Neural cell (in vitro differentiated cells): ENCODE measurements around the gene PLA1A. TPM values are rescaled to one million over a fixed set of nuclear protein-coding genes. Genes with fewer than 3 reads are reported as not detected.

ENCODE experiments used
- H2AFZ ChIP-seq: fragments of 200-600, 300-800 bp; sonication (generic), shearing (Covaris generic); 2 replicates; pipeline ENCODE4 v1.6.0; 2014; ENCODE audit warnings: low read depth, mild to moderate bottlenecking, antibody characterized with exemption, low read length, moderate library complexity
- H3F3A ChIP-seq: fragments of 200-600 bp; shearing (Covaris generic); 2 replicates; pipeline ENCODE4 v1.6.1; 2016; ENCODE audit warnings: mild to moderate bottlenecking, moderate library complexity, mixed read lengths, antibody characterized with exemption, low read length; ENCODE audit not compliant: insufficient read depth, poor library complexity, severe bottlenecking
- H3K27ac ChIP-seq: fragments of 200-600, 300-800 bp; sonication (generic), shearing (Covaris generic); 2 replicates; pipeline ENCODE4 v1.5.1; 2014; ENCODE audit warnings: mild to moderate bottlenecking, low read length, moderate library complexity
- H3K27me3 ChIP-seq: fragments of 300-800, 200-600 bp; sonication (generic), shearing (Covaris generic); 2 replicates; pipeline ENCODE4 v1.6.0; 2014; ENCODE audit warnings: mild to moderate bottlenecking, low read depth, low read length, moderate library complexity; ENCODE audit not compliant: insufficient read depth
- H3K36me3 ChIP-seq: fragments of 300-800, 200-600 bp; sonication (generic), shearing (Covaris generic); 2 replicates; pipeline ENCODE4 v1.5.1; 2014; ENCODE audit warnings: mild to moderate bottlenecking, antibody characterized with exemption, low read length, moderate library complexity; ENCODE audit not compliant: insufficient read depth
- H3K4me2 ChIP-seq: fragments of 300-800, 200-600 bp; sonication (generic), shearing (Covaris generic); 2 replicates; pipeline ENCODE4 v1.6.0; 2014; ENCODE audit warnings: mild to moderate bottlenecking, low read length
- H3K4me3 ChIP-seq: fragments of 300-800, 200-600 bp; sonication (generic), shearing (Covaris generic); 2 replicates; pipeline ENCODE4 v1.5.1; 2014; ENCODE audit warnings: mild to moderate bottlenecking, low read length, moderate library complexity
- H3K79me2 ChIP-seq: fragments of 200-600 bp; shearing (Covaris generic); replicated peaks from 2 replicates; pipeline ENCODE4 v1.6.0; 2014; ENCODE audit warnings: mild to moderate bottlenecking, low read length, moderate library complexity; ENCODE audit not compliant: insufficient read depth
- H3K9ac ChIP-seq: fragments of 300-800, 200-600 bp; sonication (generic), shearing (Covaris generic); 2 replicates; pipeline ENCODE4 v1.6.1; 2016; ENCODE audit warnings: mild to moderate bottlenecking, low read length, mixed read lengths
- H3K9me2 ChIP-seq: fragments of 200-600 bp; shearing (Covaris generic); 2 replicates; pipeline ENCODE4 v1.6.1; 2016; ENCODE audit warnings: mild to moderate bottlenecking, low read length, mixed read lengths; ENCODE audit not compliant: insufficient read depth
- H3K9me3 ChIP-seq: fragments of 200-600, 300-800 bp; sonication (generic), shearing (Covaris generic); 2 replicates; pipeline ENCODE4 v1.6.1; 2016; ENCODE audit warnings: mild to moderate bottlenecking, mixed run types, low read length, moderate library complexity, mixed read lengths
- H4K20me1 ChIP-seq: fragments of 200-600 bp; shearing (Covaris generic); 2 replicates; pipeline ENCODE4 v1.6.1; 2016; ENCODE audit warnings: mild to moderate bottlenecking, mixed run types; ENCODE audit not compliant: insufficient read depth
- EP300 ChIP-seq: fragments of 450-650 bp; conservative IDR thresholded peaks from 2 replicates; pipeline ENCODE4 v1.6.1; 2014; ENCODE audit warnings: antibody characterized with exemption, mild to moderate bottlenecking, moderate library complexity; ENCODE audit not compliant: poor library complexity, severe bottlenecking
- EZH2 ChIP-seq: fragments of 200-600, 300-800 bp; shearing (Covaris generic), sonication (generic); IDR thresholded peaks from 2 replicates; pipeline ENCODE4 v1.6.1; 2014; ENCODE audit warnings: antibody characterized with exemption, low read length, borderline replicate concordance, mild to moderate bottlenecking; ENCODE audit not compliant: insufficient read depth, poor library complexity, severe bottlenecking
- MXI1 ChIP-seq: fragments of 450-650 bp; conservative IDR thresholded peaks from 2 replicates; pipeline ENCODE4 v1.6.1; 2014; ENCODE audit warnings: antibody characterized with exemption, mild to moderate bottlenecking; ENCODE audit not compliant: poor library complexity, severe bottlenecking
- POLR2AphosphoS5 ChIP-seq: IDR thresholded peaks from 2 replicates; pipeline ENCODE4 v1.6.1; 2012
- RAD21 ChIP-seq: fragments of 450-650 bp; conservative IDR thresholded peaks from 2 replicates; pipeline ENCODE4 v1.6.1; 2014; ENCODE audit warnings: antibody characterized with exemption, mild to moderate bottlenecking, moderate library complexity
- SMC3 ChIP-seq: fragments of 450-650 bp; conservative IDR thresholded peaks from 2 replicates; pipeline ENCODE4 v1.6.1; 2014; ENCODE audit warnings: antibody characterized with exemption, mild to moderate bottlenecking, moderate library complexity; ENCODE audit not compliant: poor library complexity
- TAF1 ChIP-seq: IDR thresholded peaks from 2 replicates; pipeline ENCODE4 v1.6.1; 2012; ENCODE audit warnings: low read depth
- polyA plus RNA-seq: library from polyadenylated mRNA; depleted of rRNA; stranded (reverse); fragments of >200 nt; gene quantifications from 2 replicates; pipeline ENCODE4 v1.2.3, GENCODE V29; 2014
- TF ChIP-seq, protein P1 (sequence below): fragments of 450-650 bp; IDR thresholded peaks from 2 replicates; pipeline ENCODE4 v1.5.1; 2014; ENCODE audit warnings: antibody characterized with exemption, mild to moderate bottlenecking, moderate library complexity; ENCODE audit not compliant: poor library complexity, severe bottlenecking
- TF ChIP-seq, protein P2 (sequence below): IDR thresholded peaks from 2 replicates; pipeline ENCODE4 v1.6.1; 2012; ENCODE audit warnings: borderline replicate concordance

Gene PLA1A
- polyA plus RNA-seq, 1 donor from 2014 or later, result not detected

DNA sequence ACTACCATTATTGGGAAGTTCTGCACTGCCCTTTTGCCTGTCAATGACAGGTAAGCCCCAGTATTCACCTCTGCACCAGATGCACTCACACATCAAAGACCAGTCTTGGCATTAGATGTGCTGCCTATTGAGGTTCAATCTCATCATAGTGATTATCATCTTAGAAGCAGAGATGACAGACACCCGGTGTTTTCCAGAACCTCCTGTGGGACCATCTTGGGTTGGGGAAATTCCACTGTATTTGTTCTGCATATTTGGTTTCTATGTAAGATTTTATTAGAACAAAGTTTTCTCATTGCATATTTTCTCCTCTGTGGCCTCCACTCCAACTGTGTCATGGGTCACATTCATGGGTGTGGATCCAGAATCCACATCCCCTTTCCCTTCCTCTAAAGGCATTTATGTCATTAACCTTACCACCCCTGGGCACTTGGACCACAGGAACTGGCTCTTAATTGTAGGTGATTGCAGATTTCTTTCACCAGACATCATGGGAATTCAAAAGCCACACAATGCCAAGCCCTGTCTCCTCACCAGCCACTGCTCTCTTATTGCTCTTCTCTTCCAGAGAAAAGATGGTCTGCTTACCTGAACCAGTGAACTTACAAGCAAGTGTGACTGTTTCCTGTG is 31.2 kb downstream of the PLA1A start:
- Histone ChIP-seq H3F3A (no peaks in the 10 kb centered on the region), H3K27ac (no peak overlapping the region), H3K4me2 (no peak overlapping the region), H3K9me3 (no peaks in the 10 kb centered on the region), H3K9me2 (no peaks in the 10 kb centered on the region), H3K4me3 (no peak overlapping the region), H3K79me2 (no peaks in the 10 kb centered on the region), H3K36me3 (no peaks in the 10 kb centered on the region), H3K27me3 (no peaks in the 10 kb centered on the region), H2AFZ (no peak overlapping the region), H4K20me1 (no peaks in the 10 kb centered on the region), H3K9ac (no peak overlapping the region)
- no peak for TF ChIP-seq EZH2
- TF ChIP-seq POLR2AphosphoS5, result no peak
- no peak for TF ChIP-seq SMC3
- TF ChIP-seq EP300, result no peak
- no peak for TF ChIP-seq TAF1
- TF ChIP-seq MXI1, result no peak
- TF ChIP-seq, protein P1, sequence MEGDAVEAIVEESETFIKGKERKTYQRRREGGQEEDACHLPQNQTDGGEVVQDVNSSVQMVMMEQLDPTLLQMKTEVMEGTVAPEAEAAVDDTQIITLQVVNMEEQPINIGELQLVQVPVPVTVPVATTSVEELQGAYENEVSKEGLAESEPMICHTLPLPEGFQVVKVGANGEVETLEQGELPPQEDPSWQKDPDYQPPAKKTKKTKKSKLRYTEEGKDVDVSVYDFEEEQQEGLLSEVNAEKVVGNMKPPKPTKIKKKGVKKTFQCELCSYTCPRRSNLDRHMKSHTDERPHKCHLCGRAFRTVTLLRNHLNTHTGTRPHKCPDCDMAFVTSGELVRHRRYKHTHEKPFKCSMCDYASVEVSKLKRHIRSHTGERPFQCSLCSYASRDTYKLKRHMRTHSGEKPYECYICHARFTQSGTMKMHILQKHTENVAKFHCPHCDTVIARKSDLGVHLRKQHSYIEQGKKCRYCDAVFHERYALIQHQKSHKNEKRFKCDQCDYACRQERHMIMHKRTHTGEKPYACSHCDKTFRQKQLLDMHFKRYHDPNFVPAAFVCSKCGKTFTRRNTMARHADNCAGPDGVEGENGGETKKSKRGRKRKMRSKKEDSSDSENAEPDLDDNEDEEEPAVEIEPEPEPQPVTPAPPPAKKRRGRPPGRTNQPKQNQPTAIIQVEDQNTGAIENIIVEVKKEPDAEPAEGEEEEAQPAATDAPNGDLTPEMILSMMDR, result no peak
- TF ChIP-seq RAD21, result no peak
- TF ChIP-seq, protein P2, sequence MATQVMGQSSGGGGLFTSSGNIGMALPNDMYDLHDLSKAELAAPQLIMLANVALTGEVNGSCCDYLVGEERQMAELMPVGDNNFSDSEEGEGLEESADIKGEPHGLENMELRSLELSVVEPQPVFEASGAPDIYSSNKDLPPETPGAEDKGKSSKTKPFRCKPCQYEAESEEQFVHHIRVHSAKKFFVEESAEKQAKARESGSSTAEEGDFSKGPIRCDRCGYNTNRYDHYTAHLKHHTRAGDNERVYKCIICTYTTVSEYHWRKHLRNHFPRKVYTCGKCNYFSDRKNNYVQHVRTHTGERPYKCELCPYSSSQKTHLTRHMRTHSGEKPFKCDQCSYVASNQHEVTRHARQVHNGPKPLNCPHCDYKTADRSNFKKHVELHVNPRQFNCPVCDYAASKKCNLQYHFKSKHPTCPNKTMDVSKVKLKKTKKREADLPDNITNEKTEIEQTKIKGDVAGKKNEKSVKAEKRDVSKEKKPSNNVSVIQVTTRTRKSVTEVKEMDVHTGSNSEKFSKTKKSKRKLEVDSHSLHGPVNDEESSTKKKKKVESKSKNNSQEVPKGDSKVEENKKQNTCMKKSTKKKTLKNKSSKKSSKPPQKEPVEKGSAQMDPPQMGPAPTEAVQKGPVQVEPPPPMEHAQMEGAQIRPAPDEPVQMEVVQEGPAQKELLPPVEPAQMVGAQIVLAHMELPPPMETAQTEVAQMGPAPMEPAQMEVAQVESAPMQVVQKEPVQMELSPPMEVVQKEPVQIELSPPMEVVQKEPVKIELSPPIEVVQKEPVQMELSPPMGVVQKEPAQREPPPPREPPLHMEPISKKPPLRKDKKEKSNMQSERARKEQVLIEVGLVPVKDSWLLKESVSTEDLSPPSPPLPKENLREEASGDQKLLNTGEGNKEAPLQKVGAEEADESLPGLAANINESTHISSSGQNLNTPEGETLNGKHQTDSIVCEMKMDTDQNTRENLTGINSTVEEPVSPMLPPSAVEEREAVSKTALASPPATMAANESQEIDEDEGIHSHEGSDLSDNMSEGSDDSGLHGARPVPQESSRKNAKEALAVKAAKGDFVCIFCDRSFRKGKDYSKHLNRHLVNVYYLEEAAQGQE, result no peak

DNA sequence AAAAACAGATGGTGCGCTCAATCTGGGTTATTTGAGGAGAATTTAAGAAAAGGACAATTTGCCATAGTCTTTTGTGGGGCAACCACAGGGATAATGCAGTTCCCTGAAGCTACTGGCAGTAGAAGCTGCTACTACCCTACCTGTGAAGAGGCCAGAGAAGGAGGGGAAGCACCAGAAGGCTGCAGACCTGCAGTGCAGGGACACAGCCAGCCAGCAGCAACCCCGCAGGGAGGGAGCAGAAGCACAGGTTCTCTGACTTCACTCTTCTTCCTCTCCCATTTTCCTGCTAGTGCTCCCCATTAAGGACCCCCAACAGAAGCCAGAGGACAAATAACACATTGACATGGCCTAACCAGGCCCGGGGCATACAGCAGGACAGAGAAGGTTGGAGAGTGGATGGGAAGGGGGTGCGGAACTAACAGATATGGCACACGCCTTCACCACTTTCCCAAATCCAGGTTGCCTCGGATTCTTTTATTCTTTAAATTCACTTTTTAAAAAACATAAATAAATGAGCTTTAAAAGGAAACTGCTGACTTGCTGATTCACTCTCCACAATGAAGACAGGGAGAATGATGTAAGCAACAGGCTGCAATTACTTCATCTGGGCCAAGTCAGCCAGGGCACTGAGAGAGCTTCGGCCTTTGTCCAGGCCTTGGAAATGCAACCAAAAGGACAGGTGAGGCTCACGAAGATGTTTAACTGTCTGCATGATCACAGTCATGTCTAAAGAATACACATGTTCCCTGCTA is 32.6 kb downstream of the PLA1A start:
- Histone ChIP-seq H3F3A (no peaks in the 10 kb centered on the region), H3K9me2 (no peaks in the 10 kb centered on the region), H3K9ac (no peak overlapping the region), H3K4me2 (no peak overlapping the region), H3K4me3 (no peak overlapping the region), H3K27ac (no peak overlapping the region), H3K9me3 (no peaks in the 10 kb centered on the region), H3K79me2 (no peaks in the 10 kb centered on the region), H3K36me3 (no peaks in the 10 kb centered on the region), H4K20me1 (no peaks in the 10 kb centered on the region), H3K27me3 (no peaks in the 10 kb centered on the region), H2AFZ (no peak overlapping the region)
- TF ChIP-seq MXI1 (no peak), RAD21 (no peak), POLR2AphosphoS5 (no peak)
